BLaER1 treated with 17β-estradiol and CSF1 and Interleukin-3, amounts not matched to agents 10 nM and 100 nM (cell line): Measurements from ENCODE around the gene COG3.

Experiments
- H3K27ac ChIP-seq, 11 experiments: shearing (Covaris generic); formaldehyde crosslinking; 2 replicates each; pipeline ENCODE4 v1.8.1; 2022
- H3K27me3 ChIP-seq, 11 experiments: shearing (Covaris generic); formaldehyde crosslinking; 2 replicates each; pipeline ENCODE4 v1.8.1; 2022
- H3K36me3 ChIP-seq, 11 experiments: shearing (Covaris generic); formaldehyde crosslinking; 2 replicates each; pipeline ENCODE4 v1.8.1; 2022
- H3K4me1 ChIP-seq, 10 experiments: shearing (Covaris generic); formaldehyde crosslinking; 2 replicates each; pipeline ENCODE4 v1.8.1; 2022
- H3K4me2 ChIP-seq, 11 experiments: shearing (Covaris generic); formaldehyde crosslinking; 2 replicates each; pipeline ENCODE4 v1.8.1; 2022
- H3K4me3 ChIP-seq, 10 experiments: shearing (Covaris generic); formaldehyde crosslinking; 2 replicates each; pipeline ENCODE4 v1.8.1; 2022
- H3K9ac ChIP-seq, 11 experiments: shearing (Covaris generic); formaldehyde crosslinking; 2 replicates each; pipeline ENCODE4 v1.8.1; 2022
- H3K9me3 ChIP-seq, 11 experiments: shearing (Covaris generic); formaldehyde crosslinking; replicated peaks in 1 of 11; 2 replicates each; pipeline ENCODE4 v1.8.1; 2022
- H4K20me1 ChIP-seq, 11 experiments: shearing (Covaris generic); formaldehyde crosslinking; 2 replicates each; pipeline ENCODE4 v1.8.1; 2022
- Cebpa-rat ChIP-seq, 11 experiments: shearing (Covaris generic); IDR thresholded peaks; 2 replicates each; pipeline ENCODE4 v1.8.1; 2022

The COG3 gene

DNA sequence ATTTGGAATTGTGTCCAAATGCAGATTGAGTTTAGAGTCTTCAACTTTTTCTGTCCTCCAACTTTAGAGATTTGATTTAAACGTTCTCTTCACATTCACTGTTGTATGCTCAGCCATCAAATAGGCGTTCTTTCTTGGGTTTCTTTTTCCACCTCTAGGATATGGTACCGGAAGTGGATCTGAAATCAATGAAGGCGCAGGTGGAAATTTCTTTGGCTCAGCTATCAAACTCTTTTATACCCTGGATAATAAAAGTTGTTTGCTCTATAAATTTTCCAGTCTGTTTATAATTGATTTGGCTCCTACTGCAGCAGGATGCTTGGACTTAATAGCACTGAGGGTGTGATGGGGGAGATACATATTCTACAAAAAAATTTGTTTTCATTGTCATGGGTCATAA lies 1.6 kb downstream of the COG3 start:
- H3K9ac ChIP-seq: peak overlapping the region in 10 of 11 experiments; percentile 88 to 97 (median 94); a peak in 12 of 22 replicates
- peak overlapping the region; percentile 83 to 98 (median 90); a peak in 15 of 20 replicates for H3K4me3 ChIP-seq
- H3K4me1 ChIP-seq: peaks cover 22 to 37% (median 30%) of the 10 kb centered on the region in 10 experiments
- peaks cover 21 to 64% (median 57%) of the 10 kb centered on the region in 11 experiments; a peak in 20 of 22 replicates for H4K20me1 ChIP-seq
- H3K27me3 ChIP-seq: no peaks in the 10 kb centered on the region
- H3K36me3 ChIP-seq: peaks cover 3 to 39% (median 15%) of the 10 kb centered on the region in 11 experiments; a peak in 12 of 22 replicates
- peaks cover 0 to 6% (median 0%) of the 10 kb centered on the region in 11 experiments; a peak in 2 of 22 replicates for H3K9me3 ChIP-seq
- TF ChIP-seq Cebpa-rat (IDR thresholded peaks at IDR 0.05): no peak
- H3K27ac ChIP-seq: no peak overlapping the region
- H3K4me2 ChIP-seq: peak overlapping the region; percentile 71 to 94 (median 89)

DNA sequence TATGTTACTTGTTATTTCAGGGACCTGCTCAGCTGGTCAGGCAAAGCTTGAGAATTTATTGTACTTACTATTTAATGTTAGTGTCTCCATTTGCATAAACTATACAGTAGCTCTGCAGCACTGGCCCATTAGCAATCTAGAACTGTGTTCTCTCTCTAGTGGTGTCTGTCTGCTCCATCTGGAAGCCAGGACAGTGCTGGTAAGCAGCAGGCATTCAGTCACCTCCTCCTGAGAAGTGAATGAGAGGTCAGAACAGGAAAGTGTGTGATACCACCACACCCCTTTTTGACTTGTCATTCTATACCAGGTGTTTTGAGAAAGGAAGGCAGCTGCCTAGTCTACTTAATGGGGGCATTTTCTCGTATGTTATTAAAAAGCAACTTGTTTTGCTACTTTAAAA lies 3.9 kb downstream of the COG3 start:
- H3K4me1 ChIP-seq: peaks cover 16 to 37% (median 26%) of the 10 kb centered on the region in 10 experiments
- H3K9ac ChIP-seq: no peak overlapping the region
- H3K9me3 ChIP-seq: peaks cover 0 to 11% (median 0%) of the 10 kb centered on the region in 11 experiments; a peak in 3 of 22 replicates
- H3K4me2 ChIP-seq: peak overlapping the region in 2 of 11 experiments; percentile 90 to 91; a peak in 1 of 22 replicates
- no peaks in the 10 kb centered on the region for H3K27me3 ChIP-seq
- TF ChIP-seq Cebpa-rat (IDR thresholded peaks at IDR 0.05): no peak
- peaks cover 3 to 42% (median 18%) of the 10 kb centered on the region in 11 experiments; a peak in 13 of 22 replicates for H3K36me3 ChIP-seq
- H3K27ac ChIP-seq: no peak overlapping the region
- peaks cover 31 to 87% (median 77%) of the 10 kb centered on the region in 11 experiments; a peak in 20 of 22 replicates for H4K20me1 ChIP-seq
- no peak overlapping the region for H3K4me3 ChIP-seq

DNA sequence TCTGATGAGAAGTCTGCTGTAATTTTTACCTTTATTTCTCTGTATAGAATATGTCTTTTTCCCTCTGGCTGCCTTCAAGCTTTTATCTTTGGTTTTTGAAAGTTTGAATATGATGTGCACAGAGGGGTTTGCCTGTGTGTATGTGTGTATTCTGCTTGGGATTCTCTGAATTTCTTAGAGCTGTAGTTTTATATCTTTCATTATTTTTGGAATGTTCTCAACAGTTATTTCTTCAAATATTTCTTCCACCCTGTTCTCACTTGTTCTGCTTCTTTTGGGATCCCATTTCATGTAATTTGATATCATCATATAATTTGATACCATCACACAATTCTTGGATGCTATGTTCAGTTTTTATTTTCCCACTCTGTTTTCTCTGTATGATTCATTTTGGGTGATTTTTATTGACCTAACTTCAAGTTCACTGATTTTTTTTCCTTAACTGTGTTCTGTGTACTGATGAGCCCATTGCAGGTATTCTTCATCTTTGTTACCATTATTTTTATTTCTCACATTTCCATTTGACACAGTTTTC lies 7.5 kb downstream of the COG3 start:
- H3K4me1 ChIP-seq: peaks cover 0 to 17% (median 11%) of the 10 kb centered on the region in 10 experiments; a peak in 12 of 20 replicates
- TF ChIP-seq Cebpa-rat (IDR thresholded peaks at IDR 0.05): no peak
- no peak overlapping the region for H3K4me2 ChIP-seq
- peaks cover 33 to 100% (median 94%) of the 10 kb centered on the region in 11 experiments; a peak in 19 of 22 replicates for H4K20me1 ChIP-seq
- no peak overlapping the region for H3K9ac ChIP-seq
- H3K9me3 ChIP-seq: peaks cover 0 to 11% (median 0%) of the 10 kb centered on the region in 11 experiments; a peak in 3 of 22 replicates
- no peak overlapping the region for H3K4me3 ChIP-seq
- H3K27me3 ChIP-seq: no peaks in the 10 kb centered on the region
- no peak overlapping the region for H3K27ac ChIP-seq
- H3K36me3 ChIP-seq: peaks cover 22 to 54% (median 28%) of the 10 kb centered on the region in 11 experiments; a peak in 20 of 22 replicates

DNA sequence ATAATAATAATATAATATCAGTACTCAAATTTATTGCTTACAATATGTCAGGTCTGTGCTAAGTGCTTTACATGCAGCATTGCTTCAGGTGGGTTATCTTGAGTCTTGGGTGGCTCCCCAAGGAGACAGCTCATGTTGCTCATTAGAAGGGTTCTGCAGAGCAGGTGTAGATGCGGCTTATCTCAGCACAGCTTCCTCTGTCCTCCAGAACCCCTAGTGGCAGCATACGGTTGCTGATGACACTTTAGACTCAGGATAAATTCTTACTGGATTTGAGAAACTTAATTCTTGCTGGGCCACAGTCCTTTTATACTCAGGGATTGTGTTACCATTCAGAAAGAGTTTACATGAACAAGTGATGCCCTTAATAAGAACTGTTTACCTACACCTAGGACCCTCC lies 8.9 kb downstream of the COG3 start:
- H3K9me3 ChIP-seq: peaks cover 0 to 11% (median 0%) of the 10 kb centered on the region in 11 experiments; a peak in 3 of 22 replicates
- TF ChIP-seq Cebpa-rat (IDR thresholded peaks at IDR 0.05): no peak
- peaks cover 31 to 62% (median 40%) of the 10 kb centered on the region in 11 experiments; a peak in 21 of 22 replicates for H3K36me3 ChIP-seq
- H3K4me2 ChIP-seq: no peak overlapping the region
- H3K27ac ChIP-seq: no peak overlapping the region
- H3K4me1 ChIP-seq: peaks cover 0 to 15% (median 2%) of the 10 kb centered on the region in 10 experiments; a peak in 3 of 20 replicates
- H3K9ac ChIP-seq: no peak overlapping the region
- no peaks in the 10 kb centered on the region for H3K27me3 ChIP-seq
- H4K20me1 ChIP-seq: peaks cover 25 to 97% (median 82%) of the 10 kb centered on the region in 11 experiments; a peak in 19 of 22 replicates
- no peak overlapping the region for H3K4me3 ChIP-seq

DNA sequence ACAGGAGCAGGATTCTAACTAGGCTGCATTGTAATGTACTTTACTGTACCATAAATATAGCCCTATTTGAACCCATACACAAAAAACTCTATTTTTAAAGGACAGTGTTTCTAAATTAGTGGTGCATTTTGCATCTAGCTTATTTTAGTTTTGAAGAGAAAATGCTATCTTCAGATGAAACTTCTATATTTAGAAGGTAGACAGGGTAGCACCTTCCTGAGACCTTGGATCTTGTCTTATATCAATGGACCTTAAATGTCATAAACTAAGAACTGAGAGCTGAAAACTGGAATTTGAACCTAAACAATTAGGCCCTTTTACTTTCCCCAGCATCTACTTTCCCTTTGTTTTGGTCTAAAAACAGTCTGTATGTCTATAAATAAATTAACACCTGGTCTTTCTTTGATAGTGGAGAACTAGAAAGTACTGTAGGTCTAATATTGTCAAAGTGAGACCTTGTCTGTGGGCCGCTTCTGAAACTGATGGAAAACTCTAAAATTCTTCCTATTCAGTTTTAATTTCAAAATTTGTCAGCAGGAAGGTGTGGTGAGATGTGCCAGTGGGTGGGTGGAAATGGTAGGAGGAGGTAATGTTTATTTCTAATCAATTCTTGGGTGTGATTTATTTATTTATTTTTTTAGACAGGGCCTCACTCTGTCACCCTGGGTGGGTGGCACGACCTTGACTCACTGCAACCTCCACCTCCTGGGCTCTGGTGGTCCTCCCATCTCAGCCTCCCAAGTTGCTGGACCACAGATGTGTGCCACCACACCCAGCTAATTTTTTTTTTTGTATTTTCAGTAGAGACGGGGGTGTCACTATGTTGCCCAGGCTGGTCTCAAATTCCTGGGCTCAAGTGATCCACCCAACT lies 10.1 kb downstream of the COG3 start:
- Histone ChIP-seq H3K4me1 (peaks cover 0 to 15% (median 0%) of the 10 kb centered on the region in 10 experiments; a peak in 2 of 20 replicates), H3K27ac (no peak overlapping the region), H3K36me3 (peaks cover 41 to 71% (median 51%) of the 10 kb centered on the region in 11 experiments), H3K4me2 (no peak overlapping the region), H3K9ac (no peak overlapping the region), H3K9me3 (peaks cover 0 to 11% (median 0%) of the 10 kb centered on the region in 11 experiments; a peak in 3 of 22 replicates), H3K27me3 (no peaks in the 10 kb centered on the region), H3K4me3 (no peak overlapping the region), H4K20me1 (peaks cover 29 to 97% (median 73%) of the 10 kb centered on the region in 11 experiments; a peak in 19 of 22 replicates)
- TF ChIP-seq Cebpa-rat (IDR thresholded peaks at IDR 0.05): no peak

DNA sequence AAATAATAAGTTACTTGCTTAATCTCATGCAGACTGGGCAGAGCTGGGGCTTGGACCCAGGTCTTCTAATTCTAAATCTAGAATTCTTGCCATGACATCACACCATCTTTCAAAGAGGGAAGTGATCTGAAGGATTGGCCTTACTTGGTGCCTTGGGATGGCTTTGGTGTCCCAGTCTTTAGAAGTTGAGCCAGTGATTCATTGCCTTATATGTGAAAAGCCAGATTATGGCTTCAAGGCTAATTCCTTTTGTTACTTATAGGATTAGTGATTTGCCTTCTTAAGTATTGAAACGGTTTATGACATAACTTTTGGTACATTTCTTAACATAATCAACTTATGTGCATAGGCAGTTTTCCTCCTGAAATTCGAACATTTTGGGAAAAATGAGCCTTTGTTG lies 14.9 kb downstream of the COG3 start:
- no peak for TF ChIP-seq Cebpa-rat (IDR thresholded peaks at IDR 0.05)

DNA sequence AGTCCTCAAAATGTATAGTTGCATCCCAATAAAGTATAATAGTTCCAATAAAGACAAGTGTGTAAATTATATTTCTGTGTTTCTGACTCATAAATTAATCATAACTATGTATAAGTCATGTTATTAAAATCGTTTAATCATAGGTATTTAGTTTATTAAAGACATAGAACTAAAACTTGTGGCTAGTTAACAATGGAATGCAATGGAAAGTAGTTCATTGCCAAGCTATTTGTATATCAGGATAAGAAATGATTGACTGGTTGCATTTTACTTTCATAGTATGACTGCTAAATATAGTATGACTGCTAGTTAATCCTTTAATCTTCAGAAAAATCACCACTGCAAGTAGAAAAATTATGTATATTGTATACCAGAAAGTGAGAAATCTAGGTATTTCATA lies 16.9 kb downstream of the COG3 start:
- no peak overlapping the region for H3K27ac ChIP-seq
- H3K9me3 ChIP-seq: peaks cover 5 to 15% (median 8%) of the 10 kb centered on the region in 11 experiments; a peak in 16 of 22 replicates
- no peak for TF ChIP-seq Cebpa-rat (IDR thresholded peaks at IDR 0.05)

More for the DNA sequence above, 14.9 kb downstream of the COG3 start:
- H3K27me3 ChIP-seq: no peaks in the 10 kb centered on the region
- peaks cover 0 to 2% (median 0%) of the 10 kb centered on the region in 10 experiments; a peak in 2 of 20 replicates for H3K4me1 ChIP-seq
- H3K27ac ChIP-seq: no peak overlapping the region
- no peak overlapping the region for H3K4me3 ChIP-seq
- H3K36me3 ChIP-seq: peaks cover 74 to 97% (median 86%) of the 10 kb centered on the region in 11 experiments
- no peak overlapping the region for H3K9ac ChIP-seq
- H3K9me3 ChIP-seq: peaks cover 5 to 15% (median 8%) of the 10 kb centered on the region in 11 experiments; a peak in 16 of 22 replicates
- H4K20me1 ChIP-seq: peaks cover 12 to 71% (median 31%) of the 10 kb centered on the region in 11 experiments; a peak in 17 of 22 replicates
- no peak overlapping the region for H3K4me2 ChIP-seq

DNA sequence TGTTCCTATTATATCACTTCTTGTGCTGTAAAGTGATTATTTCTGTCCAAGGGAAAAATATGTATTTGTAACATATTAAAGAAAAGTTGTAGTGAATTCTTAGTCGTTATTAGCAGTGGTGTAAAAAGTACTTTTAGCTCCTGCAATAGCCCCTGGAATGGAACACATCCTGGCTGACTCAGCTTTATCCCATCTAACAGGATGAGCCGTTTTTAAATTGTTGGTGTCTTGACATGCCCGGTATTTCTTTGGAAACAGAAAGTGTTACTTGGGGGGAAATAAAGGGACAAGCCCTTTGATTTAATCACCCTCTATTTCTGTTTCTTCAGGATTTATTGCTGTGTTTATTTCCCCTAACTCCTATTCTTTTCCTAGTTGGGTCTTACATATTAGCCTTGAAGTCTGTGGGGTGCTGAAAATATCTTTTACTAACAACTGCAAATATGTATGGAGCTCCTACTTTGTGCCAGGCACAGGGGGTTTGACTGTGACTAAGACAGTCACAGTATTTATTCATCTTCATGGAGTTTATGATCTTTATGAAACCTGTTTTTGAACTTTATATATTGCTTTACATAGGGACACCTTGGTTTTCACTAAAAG lies 17.9 kb downstream of the COG3 start:
- no peak overlapping the region for H3K4me2 ChIP-seq
- no peak overlapping the region for H3K9ac ChIP-seq
- peaks cover 0 to 41% (median 6%) of the 10 kb centered on the region in 11 experiments; a peak in 9 of 22 replicates for H4K20me1 ChIP-seq
- peaks cover 66 to 85% (median 77%) of the 10 kb centered on the region in 11 experiments for H3K36me3 ChIP-seq
- H3K4me3 ChIP-seq: no peak overlapping the region
- H3K9me3 ChIP-seq: peaks cover 5 to 15% (median 8%) of the 10 kb centered on the region in 11 experiments; a peak in 16 of 22 replicates
- no peak for TF ChIP-seq Cebpa-rat (IDR thresholded peaks at IDR 0.05)
- H3K27me3 ChIP-seq: no peaks in the 10 kb centered on the region
- H3K4me1 ChIP-seq: no peaks in the 10 kb centered on the region
- no peak overlapping the region for H3K27ac ChIP-seq

More for the DNA sequence above, 16.9 kb downstream of the COG3 start:
- no peaks in the 10 kb centered on the region for H3K27me3 ChIP-seq
- H3K4me1 ChIP-seq: no peaks in the 10 kb centered on the region
- peaks cover 66 to 85% (median 77%) of the 10 kb centered on the region in 11 experiments for H3K36me3 ChIP-seq
- H4K20me1 ChIP-seq: peaks cover 0 to 51% (median 11%) of the 10 kb centered on the region in 11 experiments; a peak in 10 of 22 replicates
- no peak overlapping the region for H3K4me3 ChIP-seq
- no peak overlapping the region for H3K4me2 ChIP-seq
- H3K9ac ChIP-seq: no peak overlapping the region
